ENCODE measurements around the gene UBE2C. TPM values are rescaled to one million over a fixed set of nuclear protein-coding genes. Genes with fewer than 3 reads are reported as not detected.

Gene UBE2C
- total and polyA plus RNA-seq, 2 of the 8 experiments (the other 6 are each of a cell fraction or from before 2014, with no cell fraction given): 243 to 326 TPM

GRCh38 chr20:45857114-45857881 lies 44.9 kb downstream of the UBE2C start, which contains the start of the genes ACOT8 and ZSWIM3 (continued):
- no peak for TF ChIP-seq CTCF (IDR thresholded peaks at IDR 0.05; ENCODE audit: control extremely low read depth in 1 of 3, insufficient read depth in 1 of 3, low read depth in 1 of 3, low read length in 3 of 3)
- no peak for TF ChIP-seq CEBPB (IDR thresholded peaks at IDR 0.05; ENCODE audit: low read depth, low read length)
- TF ChIP-seq ZNF274 (IDR thresholded peaks at IDR 0.05; ENCODE audit: borderline replicate concordance, extremely low read depth, low read length): no peak
- no peak for TF ChIP-seq ASH2L (IDR thresholded peaks at IDR 0.05; ENCODE audit: low read length)
- TF ChIP-seq YY1 (IDR thresholded peaks at IDR 0.05; ENCODE audit: low read depth, low read length): no peak
- no peak for TF ChIP-seq BACH1 (IDR thresholded peaks at IDR 0.05; ENCODE audit: low read length)
- TF ChIP-seq USF2 (IDR thresholded peaks at IDR 0.05; ENCODE audit: low read length): no peak
- TF ChIP-seq KDM4A (IDR thresholded peaks at IDR 0.05; ENCODE audit: low read depth, low read length, severe bottlenecking): no peak
- no peak for TF ChIP-seq SIRT6 (IDR thresholded peaks at IDR 0.05; ENCODE audit: low read length)
- TF ChIP-seq HDAC2 (IDR thresholded peaks at IDR 0.05; ENCODE audit: borderline replicate concordance in 1 of 2, low read depth in 2 of 2, low read length in 2 of 2): peak in 1 of 2 experiments; percentile 40; a peak in 1 of 4 replicates
- TF ChIP-seq CBX5 (IDR thresholded peaks at IDR 0.05; ENCODE audit: low read depth, low read length): no peak
- no peak for TF ChIP-seq EZH2 (IDR thresholded peaks at IDR 0.05; ENCODE audit: low read depth, low read length, severe bottlenecking)
- TF ChIP-seq E2F6 (IDR thresholded peaks at IDR 0.05): no peak
- no peak for TF ChIP-seq RAD21 (IDR thresholded peaks at IDR 0.05 in 1 of 2, conservative IDR thresholded peaks at IDR 0.05 in 1 of 2; ENCODE audit: low read depth in 2 of 2, low read length in 2 of 2)
- TF ChIP-seq SRF (IDR thresholded peaks at IDR 0.05; ENCODE audit: low read depth, low read length): no peak
- TF ChIP-seq CHD1 (IDR thresholded peaks at IDR 0.05; ENCODE audit: low read depth, low read length): no peak
- TF ChIP-seq RFX5 (IDR thresholded peaks at IDR 0.05; ENCODE audit: borderline replicate concordance, low read depth, low read length): no peak

All from H1 (cell line).